ENCODE data around the gene CITED4. TPM values are rescaled to one million over a fixed set of nuclear protein-coding genes. Genes with fewer than 3 reads are reported as not detected.
A peak's percentile ranks its signal among the peaks of the same experiment; 100 is the strongest.

The CITED4 gene
- total RNA-seq, 1 donor from 2014 or later = 14.2 TPM

DNA sequence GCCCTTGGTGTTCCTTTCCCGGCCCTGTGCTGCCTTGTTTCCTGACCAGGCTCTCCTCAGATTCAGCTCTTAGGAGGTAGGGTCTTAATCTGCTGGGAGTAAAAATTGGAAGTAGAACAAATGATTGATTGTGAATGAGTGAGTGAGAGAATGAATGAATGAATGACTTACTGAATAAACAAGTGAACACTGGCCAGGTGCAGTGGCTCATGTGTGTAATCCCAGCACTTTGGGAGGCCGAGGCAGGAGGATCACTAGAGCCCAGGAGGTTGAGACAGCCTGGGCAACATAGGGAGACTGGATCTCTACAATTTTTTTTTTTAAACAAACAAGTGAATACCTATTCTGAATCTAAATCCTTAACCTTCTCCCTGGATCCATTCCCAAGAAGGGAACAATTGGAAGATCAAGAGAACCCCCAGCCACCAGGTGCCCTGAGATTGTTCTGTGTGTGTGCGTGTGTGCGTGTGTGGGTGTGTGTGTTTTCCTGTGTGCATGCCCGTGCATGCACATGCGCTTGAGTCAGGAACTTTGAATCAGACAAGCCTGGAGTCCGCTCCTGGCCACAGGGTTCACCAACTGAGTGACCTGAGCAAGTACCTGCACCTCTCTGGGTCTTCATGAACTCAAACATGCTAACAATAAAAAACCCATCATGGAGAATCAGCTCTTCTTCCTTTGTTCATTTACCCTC, 24.3 kb upstream of the CITED4 start:
- no peak for DNase-seq (ENCODE audit: low spot score in 2 of 2, unreplicated experiment in 2 of 2)
- Mint-ChIP-seq H3K4me3 (no peak overlapping the region), H3K27ac (no peak overlapping the region), H3K4me1 (peaks cover 10% of the 10 kb centered on the region), H3K36me3 (no peaks in the 10 kb centered on the region), H3K27me3 (ENCODE audit: low read depth) (peaks cover 14% of the 10 kb centered on the region), H3K9me3 (no peaks in the 10 kb centered on the region)
- TF ChIP-seq, protein P1, sequence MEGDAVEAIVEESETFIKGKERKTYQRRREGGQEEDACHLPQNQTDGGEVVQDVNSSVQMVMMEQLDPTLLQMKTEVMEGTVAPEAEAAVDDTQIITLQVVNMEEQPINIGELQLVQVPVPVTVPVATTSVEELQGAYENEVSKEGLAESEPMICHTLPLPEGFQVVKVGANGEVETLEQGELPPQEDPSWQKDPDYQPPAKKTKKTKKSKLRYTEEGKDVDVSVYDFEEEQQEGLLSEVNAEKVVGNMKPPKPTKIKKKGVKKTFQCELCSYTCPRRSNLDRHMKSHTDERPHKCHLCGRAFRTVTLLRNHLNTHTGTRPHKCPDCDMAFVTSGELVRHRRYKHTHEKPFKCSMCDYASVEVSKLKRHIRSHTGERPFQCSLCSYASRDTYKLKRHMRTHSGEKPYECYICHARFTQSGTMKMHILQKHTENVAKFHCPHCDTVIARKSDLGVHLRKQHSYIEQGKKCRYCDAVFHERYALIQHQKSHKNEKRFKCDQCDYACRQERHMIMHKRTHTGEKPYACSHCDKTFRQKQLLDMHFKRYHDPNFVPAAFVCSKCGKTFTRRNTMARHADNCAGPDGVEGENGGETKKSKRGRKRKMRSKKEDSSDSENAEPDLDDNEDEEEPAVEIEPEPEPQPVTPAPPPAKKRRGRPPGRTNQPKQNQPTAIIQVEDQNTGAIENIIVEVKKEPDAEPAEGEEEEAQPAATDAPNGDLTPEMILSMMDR (IDR thresholded peaks at IDR 0.05; ENCODE audit: unreplicated experiment) = no peak

DNA sequence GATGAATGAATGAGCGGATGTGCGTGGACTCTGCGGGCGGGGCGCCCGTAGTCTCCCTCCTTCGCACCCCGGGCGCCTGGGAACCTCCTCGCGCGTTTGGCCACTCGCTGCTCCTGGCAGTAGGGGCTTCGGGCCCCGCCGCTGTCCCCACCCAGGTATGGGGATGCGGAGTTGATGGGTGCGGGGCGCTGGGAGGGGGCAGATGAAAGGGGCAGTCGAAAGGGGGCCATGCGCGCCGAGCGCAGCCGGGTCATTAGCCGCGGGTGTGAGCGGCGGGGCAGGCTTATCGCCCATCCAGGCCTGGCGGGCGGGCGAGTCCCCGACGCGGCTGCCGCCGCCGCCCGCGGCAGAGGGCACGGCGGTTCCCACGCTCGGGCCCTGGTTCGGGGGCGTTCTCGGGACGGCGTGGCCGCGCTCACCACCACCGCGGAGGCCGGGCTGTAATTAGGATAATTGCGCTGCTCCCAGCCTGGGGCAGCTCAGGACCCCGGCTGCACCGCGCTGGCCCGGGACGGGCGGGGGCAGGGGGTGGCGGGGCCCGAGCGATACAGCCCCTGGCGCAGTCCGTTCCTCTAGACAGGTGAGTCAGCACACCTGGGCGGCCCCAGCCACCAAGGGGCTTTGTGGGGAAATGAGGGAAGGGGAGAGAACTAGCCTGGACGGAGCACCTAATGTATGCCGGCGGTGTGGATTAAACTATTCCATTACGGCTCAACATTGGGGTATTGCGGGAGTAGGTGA, 22.1 kb upstream of the CITED4 start:
- Mint-ChIP-seq H3K9me3 (no peaks in the 10 kb centered on the region), H3K4me3 (peak overlapping the region; percentile 61), H3K27ac (no peak overlapping the region), H3K4me1 (peaks cover 13% of the 10 kb centered on the region), H3K27me3 (ENCODE audit: low read depth) (peaks cover 14% of the 10 kb centered on the region), H3K36me3 (no peaks in the 10 kb centered on the region)
- no peak for DNase-seq (ENCODE audit: low spot score in 2 of 2, unreplicated experiment in 2 of 2)
- TF ChIP-seq, protein P1 (IDR thresholded peaks at IDR 0.05; ENCODE audit: unreplicated experiment) = no peak

DNA sequence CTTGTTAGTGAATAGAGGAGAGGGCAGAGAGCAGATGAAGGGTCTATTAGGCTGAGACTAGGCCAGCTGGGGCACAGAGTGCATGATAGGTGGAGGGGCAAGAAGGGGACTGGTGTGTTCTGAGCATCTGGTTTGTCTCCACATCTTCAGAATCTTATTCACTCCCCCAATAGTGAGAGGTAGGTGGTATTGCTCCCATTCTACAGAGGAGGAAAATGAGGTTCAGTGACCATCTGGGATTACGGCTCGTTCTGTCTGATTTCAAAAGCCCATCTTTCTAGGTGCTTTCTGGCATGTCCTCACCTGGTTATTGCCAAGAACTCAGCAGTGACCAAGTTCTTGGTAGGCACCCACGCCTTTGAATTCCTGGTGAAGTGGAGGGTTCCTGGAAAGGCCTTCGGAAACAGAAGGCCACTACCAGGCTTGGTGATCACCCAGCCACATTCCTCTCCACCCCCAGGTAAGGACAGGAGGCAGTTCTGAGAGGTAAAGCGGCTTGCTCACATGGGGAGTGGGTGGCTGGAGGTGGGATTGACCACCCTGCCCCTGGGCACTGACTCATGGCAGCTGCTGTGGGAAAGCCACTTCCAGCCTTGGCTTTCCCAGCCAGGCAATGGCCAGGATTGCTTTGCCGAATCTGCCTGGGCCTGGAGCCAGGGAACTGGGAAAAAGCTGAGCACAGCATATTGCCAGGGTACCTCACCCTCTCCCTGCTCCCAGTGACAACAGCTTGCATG, 18.8 kb upstream of the CITED4 start:
- H3K9me3 Mint-ChIP-seq = peaks cover 4% of the 10 kb centered on the region
- TF ChIP-seq, protein P1 (IDR thresholded peaks at IDR 0.05; ENCODE audit: unreplicated experiment) = no peak
- no peak for DNase-seq (ENCODE audit: low spot score in 2 of 2, unreplicated experiment in 2 of 2)
- H3K27ac Mint-ChIP-seq = no peak overlapping the region
- no peaks in the 10 kb centered on the region for H3K36me3 Mint-ChIP-seq
- peaks cover 20% of the 10 kb centered on the region for H3K4me1 Mint-ChIP-seq
- no peak overlapping the region for H3K4me3 Mint-ChIP-seq
- H3K27me3 Mint-ChIP-seq (ENCODE audit: low read depth) = peaks cover 12% of the 10 kb centered on the region

DNA sequence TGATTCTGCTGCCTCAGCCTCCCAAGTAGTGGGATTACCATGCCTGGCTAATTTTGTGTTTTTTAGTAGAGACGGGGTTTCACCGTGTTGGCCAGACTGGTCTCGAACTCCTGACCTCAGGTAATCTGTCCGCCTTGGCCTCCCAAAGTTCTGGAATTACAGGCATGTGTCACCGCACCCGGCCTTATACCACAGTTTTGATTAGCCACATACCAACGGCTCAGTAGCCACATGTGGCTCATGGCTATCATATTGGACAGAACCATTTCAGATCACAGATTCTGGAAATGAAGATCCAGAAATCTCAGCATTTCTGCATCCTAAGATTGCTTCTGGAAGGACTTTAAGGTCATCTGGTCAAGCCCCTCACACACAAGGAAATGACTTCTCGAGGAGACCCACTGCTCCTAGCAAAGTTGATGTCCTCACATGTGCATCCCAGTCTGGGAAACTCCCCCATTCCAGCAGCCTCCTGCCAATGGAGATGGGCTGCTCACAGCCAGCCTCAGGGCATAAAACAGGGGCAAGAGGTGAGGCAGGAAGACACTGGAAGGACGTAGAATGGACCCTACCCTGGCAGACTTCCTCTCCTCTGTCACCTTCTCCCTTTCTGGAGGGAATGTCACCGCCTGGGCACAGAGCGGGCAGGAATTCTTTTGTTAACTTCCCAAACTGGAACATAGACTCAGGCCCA, 17.5 kb upstream of the CITED4 start:
- Mint-ChIP-seq H3K36me3 (no peaks in the 10 kb centered on the region), H3K27ac (peak overlapping the region; percentile 91), H3K4me3 (no peak overlapping the region), H3K9me3 (peaks cover 7% of the 10 kb centered on the region), H3K4me1 (peaks cover 20% of the 10 kb centered on the region), H3K27me3 (ENCODE audit: low read depth) (peaks cover 8% of the 10 kb centered on the region)
- TF ChIP-seq, protein P1 (IDR thresholded peaks at IDR 0.05; ENCODE audit: unreplicated experiment) = no peak
- no peak for DNase-seq (ENCODE audit: low spot score in 2 of 2, unreplicated experiment in 2 of 2)

DNA sequence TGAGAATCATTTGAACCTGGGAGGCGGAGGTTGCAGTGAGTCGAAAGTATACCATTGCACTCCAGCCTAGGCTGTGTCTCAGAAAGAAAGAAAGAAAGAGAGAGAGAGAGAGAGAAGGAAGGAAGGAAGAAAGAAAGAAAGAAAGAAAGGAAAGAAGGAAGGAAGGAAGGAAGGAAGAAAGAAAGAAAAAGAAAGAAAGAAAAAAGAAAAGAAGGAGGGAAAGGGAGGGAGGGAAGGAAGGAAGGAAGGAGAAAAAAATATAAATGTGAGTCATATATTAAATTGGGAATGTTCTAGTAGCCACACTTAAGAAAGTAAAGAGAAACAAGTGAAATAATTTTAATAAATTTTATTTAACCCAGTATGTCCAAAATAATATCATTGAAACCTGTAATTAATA, 16.7 kb upstream of the CITED4 start:
- H3K27me3 Mint-ChIP-seq (ENCODE audit: low read depth) = peaks cover 5% of the 10 kb centered on the region
- no peaks in the 10 kb centered on the region for H3K36me3 Mint-ChIP-seq
- H3K4me1 Mint-ChIP-seq = peaks cover 19% of the 10 kb centered on the region
- H3K27ac Mint-ChIP-seq = no peak overlapping the region
- H3K9me3 Mint-ChIP-seq = peaks cover 7% of the 10 kb centered on the region
- TF ChIP-seq, protein P1 (IDR thresholded peaks at IDR 0.05; ENCODE audit: unreplicated experiment) = no peak
- no peak overlapping the region for H3K4me3 Mint-ChIP-seq
- DNase-seq (ENCODE audit: low spot score in 2 of 2, unreplicated experiment in 2 of 2) = no peak

Measured in mesothelial cell of epicardium (in vitro differentiated cells).